Neural progenitor cell (in vitro differentiated cells): ENCODE data around the gene WDR77. TPM values are rescaled to one million over a fixed set of nuclear protein-coding genes. Genes with fewer than 3 reads are reported as not detected.

Experiments used
- DNase-seq: peaks from one replicate; pipeline ENCODE4 v3.0.0-alpha.2; 2016; ENCODE audit warnings: low spot score
- H2AFZ ChIP-seq: fragments of 200-600 bp; sonication (generic); replicated peaks from 2 replicates; pipeline ENCODE4 v1.6.1; 2016; ENCODE audit warnings: antibody characterized with exemption
- H3F3A ChIP-seq: fragments of 200-600 bp; sonication (generic); 2 replicates; pipeline ENCODE4 v1.6.1; 2016; ENCODE audit warnings: antibody characterized with exemption, low read depth
- H3K27ac ChIP-seq: fragments of 200-600 bp; sonication (generic); 2 replicates; pipeline ENCODE4 v1.5.1; 2016; ENCODE audit warnings: mild to moderate bottlenecking
- H3K27me3 ChIP-seq: fragments of 200-600 bp; sonication (generic); 2 replicates; pipeline ENCODE4 v1.6.1; 2016; ENCODE audit warnings: mild to moderate bottlenecking, moderate library complexity
- H3K36me3 ChIP-seq: fragments of 200-600 bp; sonication (generic); 2 replicates; pipeline ENCODE4 v1.5.1; 2016
- H3K4me1 ChIP-seq: fragments of 200-600 bp; sonication (generic); 2 replicates; pipeline ENCODE4 v1.6.1; 2016; ENCODE audit warnings: mixed run types
- H3K4me2 ChIP-seq: fragments of 200-600 bp; sonication (generic); 2 replicates; pipeline ENCODE4 v1.6.1; 2016
- H3K4me3 ChIP-seq: fragments of 200-600 bp; sonication (generic); 2 replicates; pipeline ENCODE4 v1.5.1; 2016
- H3K79me2 ChIP-seq: fragments of 200-600 bp; sonication (generic); 2 replicates; pipeline ENCODE4 v1.6.1; 2016; ENCODE audit warnings: low read depth
- H3K9ac ChIP-seq: fragments of 200-600 bp; sonication (generic); 2 replicates; pipeline ENCODE4 v1.6.1; 2016
- H3K9me3 ChIP-seq: fragments of 200-600 bp; sonication (generic); 2 replicates; pipeline ENCODE4 v1.5.1; 2016; ENCODE audit warnings: low read depth
- H4K20me1 ChIP-seq: fragments of 200-600 bp; sonication (generic); 2 replicates; pipeline ENCODE4 v1.6.1; 2016; ENCODE audit warnings: low read depth
- H3K27ac Mint-ChIP-seq: 3 replicates; pipeline ENCODE4 v1.8.0; 2021; ENCODE audit warnings: mixed read lengths
- H3K27me3 Mint-ChIP-seq: 2 replicates; pipeline ENCODE4 v1.8.0; 2022; ENCODE audit warnings: low read depth, mild to moderate bottlenecking, inconsistent platforms, moderate library complexity, mixed read lengths; ENCODE audit not compliant: insufficient read depth
- H3K36me3 Mint-ChIP-seq: 3 replicates; pipeline ENCODE4 v1.8.0; 2021; ENCODE audit warnings: mixed read lengths
- H3K4me1 Mint-ChIP-seq: 3 replicates; pipeline ENCODE4 v1.8.0; 2021; ENCODE audit warnings: mixed read lengths
- H3K4me3 Mint-ChIP-seq: 3 replicates; pipeline ENCODE4 v1.8.0; 2021; ENCODE audit warnings: mild to moderate bottlenecking, moderate library complexity, mixed read lengths
- H3K9me3 Mint-ChIP-seq: 3 replicates; pipeline ENCODE4 v1.8.0; 2020; ENCODE audit warnings: mixed read lengths
- EZH2 ChIP-seq: fragments of 200-600 bp; sonication (generic); IDR thresholded peaks from 2 replicates; pipeline ENCODE4 v1.6.1; 2017; ENCODE audit warnings: antibody characterized with exemption, mild to moderate bottlenecking, moderate library complexity
- EZH2phosphoT487 ChIP-seq: fragments of 200-600 bp; sonication (generic); IDR thresholded peaks from 2 replicates; pipeline ENCODE4 v1.6.1; 2017; ENCODE audit warnings: antibody characterized with exemption
- total RNA-seq: library from RNA; depleted of rRNA; stranded (reverse); fragments of >200 nt; gene quantifications from 2 replicates; pipeline ENCODE4 v1.2.3, GENCODE V29; 2015; ENCODE audit warnings: low replicate concordance
- TF ChIP-seq, protein P1 (sequence below): fragments of 200-600 bp; sonication (generic); IDR thresholded peaks from 2 replicates; pipeline ENCODE4 v1.5.1; 2017; ENCODE audit warnings: antibody characterized with exemption, mild to moderate bottlenecking

WDR77 gene
- total RNA-seq, 1 donor from 2014 or later = 73.3 TPM

DNA sequence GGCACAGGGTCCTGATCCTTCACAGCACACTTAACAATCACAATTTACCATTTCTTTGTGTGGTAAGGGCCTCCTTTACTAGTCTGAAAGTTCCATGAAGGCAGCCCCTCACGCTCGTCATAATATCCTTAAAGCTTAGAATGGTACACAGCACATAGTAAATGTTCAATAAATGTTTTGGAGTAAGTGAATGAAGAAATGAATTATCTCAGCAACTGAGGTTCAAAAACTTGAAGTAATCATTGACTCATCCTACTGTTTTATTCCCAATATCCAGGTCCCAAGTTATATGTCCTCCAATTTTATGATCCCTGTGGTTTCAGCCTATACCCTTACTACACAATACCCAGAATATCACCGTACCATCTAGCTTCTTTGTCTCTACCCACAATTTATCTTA is 22.5 kb upstream of the WDR77 start:
- no peaks in the 10 kb centered on the region for H3K4me1 Mint-ChIP-seq
- H3K27me3 Mint-ChIP-seq = no peaks in the 10 kb centered on the region
- H3K27ac Mint-ChIP-seq = no peak overlapping the region
- no peaks in the 10 kb centered on the region for H3K4me1 ChIP-seq
- no peaks in the 10 kb centered on the region for H3K36me3 ChIP-seq
- no peak overlapping the region for H3K4me3 Mint-ChIP-seq
- no peaks in the 10 kb centered on the region for H3K79me2 ChIP-seq
- DNase-seq = no peak
- H3K4me3 ChIP-seq = no peak overlapping the region
- H3K4me2 ChIP-seq = no peak overlapping the region
- H3K9ac ChIP-seq = no peak overlapping the region
- no peak overlapping the region for H3K27ac ChIP-seq
- no peaks in the 10 kb centered on the region for H4K20me1 ChIP-seq
- H3K27me3 ChIP-seq = no peaks in the 10 kb centered on the region
- no peaks in the 10 kb centered on the region for H3K9me3 Mint-ChIP-seq
- no peaks in the 10 kb centered on the region for H3K9me3 ChIP-seq
- H3K36me3 Mint-ChIP-seq = no peaks in the 10 kb centered on the region
- no peaks in the 10 kb centered on the region for H3F3A ChIP-seq
- no peak overlapping the region for H2AFZ ChIP-seq
- TF ChIP-seq, protein P1, sequence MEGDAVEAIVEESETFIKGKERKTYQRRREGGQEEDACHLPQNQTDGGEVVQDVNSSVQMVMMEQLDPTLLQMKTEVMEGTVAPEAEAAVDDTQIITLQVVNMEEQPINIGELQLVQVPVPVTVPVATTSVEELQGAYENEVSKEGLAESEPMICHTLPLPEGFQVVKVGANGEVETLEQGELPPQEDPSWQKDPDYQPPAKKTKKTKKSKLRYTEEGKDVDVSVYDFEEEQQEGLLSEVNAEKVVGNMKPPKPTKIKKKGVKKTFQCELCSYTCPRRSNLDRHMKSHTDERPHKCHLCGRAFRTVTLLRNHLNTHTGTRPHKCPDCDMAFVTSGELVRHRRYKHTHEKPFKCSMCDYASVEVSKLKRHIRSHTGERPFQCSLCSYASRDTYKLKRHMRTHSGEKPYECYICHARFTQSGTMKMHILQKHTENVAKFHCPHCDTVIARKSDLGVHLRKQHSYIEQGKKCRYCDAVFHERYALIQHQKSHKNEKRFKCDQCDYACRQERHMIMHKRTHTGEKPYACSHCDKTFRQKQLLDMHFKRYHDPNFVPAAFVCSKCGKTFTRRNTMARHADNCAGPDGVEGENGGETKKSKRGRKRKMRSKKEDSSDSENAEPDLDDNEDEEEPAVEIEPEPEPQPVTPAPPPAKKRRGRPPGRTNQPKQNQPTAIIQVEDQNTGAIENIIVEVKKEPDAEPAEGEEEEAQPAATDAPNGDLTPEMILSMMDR = no peak
- TF ChIP-seq EZH2phosphoT487 (no peak), EZH2 (no peak)

- no peak overlapping the region for H3K4me3 Mint-ChIP-seq
- Histone ChIP-seq H3K79me2 (no peaks in the 10 kb centered on the region), H2AFZ (no peak overlapping the region), H3K36me3 (no peaks in the 10 kb centered on the region), H3K4me2 (no peak overlapping the region), H3K4me3 (no peak overlapping the region), H3K27ac (no peak overlapping the region), H3F3A (no peaks in the 10 kb centered on the region), H3K9ac (no peak overlapping the region), H4K20me1 (no peaks in the 10 kb centered on the region), H3K9me3 (no peaks in the 10 kb centered on the region), H3K27me3 (no peaks in the 10 kb centered on the region), H3K4me1 (no peaks in the 10 kb centered on the region)
- H3K27me3 Mint-ChIP-seq = no peaks in the 10 kb centered on the region
- no peaks in the 10 kb centered on the region for H3K36me3 Mint-ChIP-seq
- no peaks in the 10 kb centered on the region for H3K9me3 Mint-ChIP-seq
- DNase-seq = no peak
- H3K4me1 Mint-ChIP-seq = no peaks in the 10 kb centered on the region
- no peak overlapping the region for H3K27ac Mint-ChIP-seq
- no peak for TF ChIP-seq EZH2
- TF ChIP-seq EZH2phosphoT487 = no peak
- TF ChIP-seq, protein P1 = no peak
Measured at GRCh38 chr1:111471012-111471411, 22.0 kb upstream of the WDR77 start.

- no peak overlapping the region for H3K4me2 ChIP-seq
- no peaks in the 10 kb centered on the region for H3K4me1 ChIP-seq
- no peaks in the 10 kb centered on the region for H4K20me1 ChIP-seq
- TF ChIP-seq, protein P1 = no peak
- TF ChIP-seq EZH2phosphoT487 (no peak), EZH2 (no peak)
- H3K27me3 Mint-ChIP-seq = no peaks in the 10 kb centered on the region
- H3F3A ChIP-seq = no peaks in the 10 kb centered on the region
- no peak overlapping the region for H2AFZ ChIP-seq
- no peaks in the 10 kb centered on the region for H3K79me2 ChIP-seq
- H3K4me1 Mint-ChIP-seq = no peaks in the 10 kb centered on the region
- no peak overlapping the region for H3K9ac ChIP-seq
- no peaks in the 10 kb centered on the region for H3K9me3 ChIP-seq
- H3K36me3 Mint-ChIP-seq = no peaks in the 10 kb centered on the region
- H3K27ac ChIP-seq = no peak overlapping the region
- no peak overlapping the region for H3K4me3 Mint-ChIP-seq
- no peak overlapping the region for H3K27ac Mint-ChIP-seq
- DNase-seq = no peak
- H3K27me3 ChIP-seq = no peaks in the 10 kb centered on the region
- H3K9me3 Mint-ChIP-seq = no peaks in the 10 kb centered on the region
- no peaks in the 10 kb centered on the region for H3K36me3 ChIP-seq
- H3K4me3 ChIP-seq = no peak overlapping the region
Measured at GRCh38 chr1:111470596-111470995, 21.5 kb upstream of the WDR77 start.
